CD8-positive, alpha-beta memory T cell (primary cell): Measurements from ENCODE around the gene PAOX. TPM values are rescaled to one million over a fixed set of nuclear protein-coding genes. Genes with fewer than 3 reads are reported as not detected.

Experiments
- CTCF ChIA-PET: fragments of 350-600 bp; sonication (Branson Sonifier 250); formaldehyde crosslinking; loops from one replicate; lab custom pipeline; 2021; ENCODE audit warnings: antibody characterized with exemption; lab: Charles Lee
- POLR2A ChIA-PET: fragments of 350-600 bp; sonication (Branson Sonifier 250); formaldehyde crosslinking; loops from one replicate; lab custom pipeline; 2021; ENCODE audit warnings: antibody characterized with exemption; lab: Charles Lee
- DNase-seq, 5 donors: peaks; one replicate each; pipeline versions ENCODE4 v3.0.0 to v3.0.0-alpha.2; 2020 to 2022; ENCODE audit warnings: mixed read lengths in 1 of 5
- H3K27ac ChIP-seq: one replicate; pipeline ENCODE4 v1.7.0; 2013; ENCODE audit warnings: low read depth, mild to moderate bottlenecking, low read length, moderate library complexity
- H3K27me3 ChIP-seq: 2 replicates; pipeline ENCODE4 v1.7.0; 2013; ENCODE audit warnings: low read length, mild to moderate bottlenecking; ENCODE audit not compliant: insufficient read depth, poor library complexity, severe bottlenecking
- H3K36me3 ChIP-seq: 2 replicates; pipeline ENCODE4 v1.7.0; 2013; ENCODE audit warnings: mild to moderate bottlenecking, low read length, moderate library complexity; ENCODE audit not compliant: insufficient read depth
- H3K4me1 ChIP-seq: 2 replicates; pipeline ENCODE4 v1.7.0; 2013; ENCODE audit warnings: mild to moderate bottlenecking, low read length, moderate library complexity; ENCODE audit not compliant: insufficient read depth
- H3K4me3 ChIP-seq: 2 replicates; pipeline ENCODE4 v1.7.0; 2013; ENCODE audit warnings: mild to moderate bottlenecking, low read length
- H3K9me3 ChIP-seq: 2 replicates; pipeline ENCODE4 v1.7.0; 2013; ENCODE audit warnings: mild to moderate bottlenecking, low read length
- H3K27ac Mint-ChIP-seq, 8 donors: one replicate each; pipeline ENCODE4 v1.8.0; 2020 to 2021; ENCODE audit warnings: mixed read lengths in 8 of 8, mild to moderate bottlenecking in 6 of 8, inconsistent platforms in 3 of 8, moderate library complexity in 3 of 8
- H3K27me3 Mint-ChIP-seq, 2 donors: one replicate each; pipeline ENCODE4 v1.8.0; 2020 to 2021; ENCODE audit warnings: mixed read lengths in 2 of 2, mild to moderate bottlenecking in 1 of 2, moderate library complexity in 1 of 2
- H3K36me3 Mint-ChIP-seq, 3 donors: one replicate each; pipeline ENCODE4 v1.8.0; 2020 to 2021; ENCODE audit warnings: mixed read lengths in 3 of 3, inconsistent platforms in 1 of 3, mild to moderate bottlenecking in 1 of 3
- H3K4me1 Mint-ChIP-seq, 3 donors: one replicate each; pipeline ENCODE4 v1.8.0; 2020 to 2021; ENCODE audit warnings: mixed read lengths in 3 of 3, inconsistent platforms in 1 of 3, mild to moderate bottlenecking in 1 of 3
- H3K4me3 Mint-ChIP-seq, 7 donors: one replicate each; pipeline ENCODE4 v1.8.0; 2020 to 2021; ENCODE audit warnings: mixed read lengths in 7 of 7, mild to moderate bottlenecking in 6 of 7, moderate library complexity in 4 of 7, inconsistent platforms in 2 of 7
- H3K9me3 Mint-ChIP-seq, 5 donors: one replicate each; pipeline ENCODE4 v1.8.0; 2020 to 2022; ENCODE audit warnings: mixed read lengths in 5 of 5, mild to moderate bottlenecking in 3 of 5, moderate library complexity in 2 of 5, inconsistent platforms in 1 of 5
- polyA plus RNA-seq: library from polyadenylated mRNA; unstranded; fragments of 300-500 nt; fragmentation: Illumina TruSeq; gene quantifications from one replicate; pipeline ENCODE4 v1.2.3, GENCODE V29; 2021
- total RNA-seq, 2 experiments: library from RNA; stranded (reverse); gene quantifications; one replicate each; pipeline ENCODE4 v1.2.3, GENCODE V29; 2021

The PAOX gene
- total and polyA plus RNA-seq, 3 experiments from 2014 or later: 6.4 to 16.8 (median 6.7) TPM

DNA sequence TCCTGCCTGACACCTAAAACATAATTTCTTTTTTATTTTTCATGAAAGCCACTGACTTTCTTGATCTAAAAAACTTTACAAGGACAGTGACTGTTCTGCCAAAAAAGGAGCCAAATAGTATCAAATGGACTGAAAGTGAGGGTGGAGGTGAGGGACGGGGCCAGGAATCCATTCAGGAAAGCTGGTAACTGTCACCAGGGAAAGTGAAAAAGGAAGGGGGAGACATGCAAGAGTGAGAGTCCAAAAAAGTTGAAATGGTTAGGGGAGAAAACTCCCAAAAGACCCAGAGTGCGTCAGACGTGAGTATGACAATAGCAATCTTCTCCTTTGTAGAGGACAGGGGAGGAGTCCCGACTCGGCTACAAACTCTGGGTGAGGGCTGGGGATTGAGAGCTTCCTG lies 34.8 kb upstream of the PAOX start:
- no peaks in the 10 kb centered on the region for H3K9me3 ChIP-seq
- H3K27ac Mint-ChIP-seq: peak overlapping the region in 1 of 8 donors; percentile 45
- H3K4me3 Mint-ChIP-seq: peak overlapping the region in 1 of 7 donors; percentile 27
- POLR2A ChIA-PET: no interaction called here
- peaks cover 6% of the 10 kb centered on the region for H3K27me3 ChIP-seq
- no peaks in the 10 kb centered on the region for H3K36me3 ChIP-seq
- H3K27ac ChIP-seq: no peak overlapping the region
- H3K36me3 Mint-ChIP-seq: peaks cover 0 to 1% (median 0%) of the 10 kb centered on the region in 3 donors
- H3K27me3 Mint-ChIP-seq: peaks cover 20 to 37% of the 10 kb centered on the region in 2 donors
- DNase-seq: no peak
- CTCF ChIA-PET: interaction anchor here (1.7 kb wide), 1 partner anchor 14 kb away, joined by 5 read pairs; no protein-coding TSS in a partner anchor
- no peaks in the 10 kb centered on the region for H3K9me3 Mint-ChIP-seq
- H3K4me1 Mint-ChIP-seq: no peaks in the 10 kb centered on the region
- H3K4me1 ChIP-seq: no peaks in the 10 kb centered on the region
- H3K4me3 ChIP-seq: no peak overlapping the region

GRCh38 chr10:133346413-133346812 lies 32.6 kb upstream of the PAOX start:
- Histone ChIP-seq H3K27ac (no peak overlapping the region), H3K4me3 (no peak overlapping the region), H3K9me3 (no peaks in the 10 kb centered on the region), H3K4me1 (no peaks in the 10 kb centered on the region), H3K27me3 (peaks cover 6% of the 10 kb centered on the region), H3K36me3 (no peaks in the 10 kb centered on the region)
- Mint-ChIP-seq H3K27ac (no peak overlapping the region), H3K27me3 (peaks cover 20 to 39% of the 10 kb centered on the region in 2 donors), H3K4me3 (no peak overlapping the region), H3K36me3 (peaks cover 0 to 1% (median 0%) of the 10 kb centered on the region in 3 donors), H3K9me3 (no peaks in the 10 kb centered on the region), H3K4me1 (no peaks in the 10 kb centered on the region)
- CTCF ChIA-PET: no interaction called here
- DNase-seq: no peak
- POLR2A ChIA-PET: no interaction called here

GRCh38 chr10:133347710-133348517 lies 31.1 kb upstream of the PAOX start:
- no peak overlapping the region for H3K27ac ChIP-seq
- peaks cover 6% of the 10 kb centered on the region for H3K27me3 ChIP-seq
- Mint-ChIP-seq H3K4me3 (no peak overlapping the region), H3K9me3 (no peaks in the 10 kb centered on the region), H3K36me3 (no peaks in the 10 kb centered on the region), H3K27ac (peak overlapping the region in 1 of 8 donors; percentile 68), H3K27me3 (peaks cover 19 to 32% of the 10 kb centered on the region in 2 donors), H3K4me1 (no peaks in the 10 kb centered on the region)
- ChIA-PET CTCF (no interaction called here), POLR2A (no interaction called here)
- no peak for DNase-seq
- no peaks in the 10 kb centered on the region for H3K36me3 ChIP-seq
- H3K4me1 ChIP-seq: no peaks in the 10 kb centered on the region
- no peak overlapping the region for H3K4me3 ChIP-seq
- H3K9me3 ChIP-seq: no peaks in the 10 kb centered on the region

DNA sequence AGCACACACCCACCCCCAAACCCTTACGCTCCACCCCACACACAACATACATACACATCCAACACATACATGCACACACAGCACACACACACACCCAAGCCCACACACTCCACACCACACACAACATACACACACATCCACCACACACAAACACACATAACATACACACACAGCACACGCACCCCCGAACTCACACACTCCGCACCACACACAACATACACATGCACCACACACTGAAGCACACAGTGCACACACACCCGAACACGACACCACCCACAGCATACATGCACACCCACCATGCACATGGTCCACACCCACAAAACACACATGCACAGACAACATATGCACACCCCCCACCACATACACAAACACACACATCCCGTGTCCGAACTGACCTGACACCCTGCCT lies 29.9 kb upstream of the PAOX start:
- Histone ChIP-seq H3K4me1 (no peaks in the 10 kb centered on the region), H3K27ac (no peak overlapping the region), H3K36me3 (no peaks in the 10 kb centered on the region), H3K27me3 (no peaks in the 10 kb centered on the region), H3K9me3 (no peaks in the 10 kb centered on the region), H3K4me3 (no peak overlapping the region)
- CTCF ChIA-PET: no interaction called here
- POLR2A ChIA-PET: interaction anchor here (0.7 kb wide), 1 partner anchor 24 kb away, joined by 4 read pairs; no protein-coding TSS in a partner anchor
- H3K27me3 Mint-ChIP-seq: peaks cover 18 to 23% of the 10 kb centered on the region in 2 donors
- no peaks in the 10 kb centered on the region for H3K36me3 Mint-ChIP-seq
- H3K4me1 Mint-ChIP-seq: no peaks in the 10 kb centered on the region
- H3K4me3 Mint-ChIP-seq: peak overlapping the region in 1 of 7 donors; percentile 5
- H3K9me3 Mint-ChIP-seq: no peaks in the 10 kb centered on the region
- no peak for DNase-seq
- no peak overlapping the region for H3K27ac Mint-ChIP-seq

DNA sequence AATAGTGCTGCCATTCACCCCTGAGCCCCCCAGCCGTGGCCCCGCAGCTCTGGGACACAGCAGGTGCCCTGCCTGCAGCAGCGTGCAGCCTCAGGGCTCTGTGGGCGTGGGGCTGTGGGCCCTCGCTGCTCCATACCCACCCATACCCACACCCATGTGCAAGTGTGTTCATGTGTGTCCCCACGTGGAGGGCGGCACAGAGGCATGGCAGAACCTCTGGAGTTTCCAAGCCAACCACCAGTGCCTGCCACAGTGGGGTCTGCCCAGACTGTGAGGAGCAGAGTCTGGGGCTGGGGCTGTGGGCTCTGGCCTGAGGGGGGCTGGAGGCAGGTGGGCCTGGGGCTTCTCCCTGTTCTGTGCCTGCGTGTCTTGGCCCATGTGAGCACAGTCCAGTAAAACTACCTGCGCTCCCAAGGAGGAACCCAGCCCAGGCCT lies 29.5 kb upstream of the PAOX start:
- H3K27ac Mint-ChIP-seq: no peak overlapping the region
- Histone ChIP-seq H3K4me1 (no peaks in the 10 kb centered on the region), H3K9me3 (no peaks in the 10 kb centered on the region), H3K27ac (no peak overlapping the region), H3K36me3 (no peaks in the 10 kb centered on the region), H3K4me3 (no peak overlapping the region), H3K27me3 (no peaks in the 10 kb centered on the region)
- ChIA-PET CTCF (no interaction called here), POLR2A (interaction anchor here (0.7 kb wide), 1 partner anchor 25 kb away, joined by 4 read pairs; no protein-coding TSS in a partner anchor)
- no peaks in the 10 kb centered on the region for H3K4me1 Mint-ChIP-seq
- no peak for DNase-seq
- no peak overlapping the region for H3K4me3 Mint-ChIP-seq
- H3K27me3 Mint-ChIP-seq: peaks cover 18 to 20% of the 10 kb centered on the region in 2 donors
- H3K36me3 Mint-ChIP-seq: no peaks in the 10 kb centered on the region
- no peaks in the 10 kb centered on the region for H3K9me3 Mint-ChIP-seq

- Histone ChIP-seq H3K27ac (no peak overlapping the region), H3K36me3 (no peaks in the 10 kb centered on the region), H3K4me1 (no peaks in the 10 kb centered on the region), H3K4me3 (no peak overlapping the region), H3K9me3 (no peaks in the 10 kb centered on the region), H3K27me3 (no peaks in the 10 kb centered on the region)
- no peaks in the 10 kb centered on the region for H3K9me3 Mint-ChIP-seq
- peaks cover 12 to 14% of the 10 kb centered on the region in 2 donors for H3K27me3 Mint-ChIP-seq
- H3K4me1 Mint-ChIP-seq: no peaks in the 10 kb centered on the region
- H3K36me3 Mint-ChIP-seq: no peaks in the 10 kb centered on the region
- CTCF ChIA-PET: interaction anchor here (1.1 kb wide), 1 partner anchor 21 kb away, joined by 3 read pairs; no protein-coding TSS in a partner anchor
- no peak overlapping the region for H3K27ac Mint-ChIP-seq
- DNase-seq: no peak
- POLR2A ChIA-PET: no interaction called here
- no peak overlapping the region for H3K4me3 Mint-ChIP-seq
Measured at GRCh38 chr10:133350283-133350949, 28.6 kb upstream of the PAOX start.

- Mint-ChIP-seq H3K4me1 (peaks cover 0 to under 1% (median 0%) of the 10 kb centered on the region in 3 donors), H3K27ac (no peak overlapping the region), H3K4me3 (no peak overlapping the region), H3K27me3 (peaks cover 7 to 9% of the 10 kb centered on the region in 2 donors), H3K9me3 (no peaks in the 10 kb centered on the region), H3K36me3 (no peaks in the 10 kb centered on the region)
- ChIA-PET POLR2A (no interaction called here), CTCF (interaction anchor here (1.1 kb wide), 1 partner anchor 22 kb away, joined by 3 read pairs; no protein-coding TSS in a partner anchor)
- no peaks in the 10 kb centered on the region for H3K27me3 ChIP-seq
- no peaks in the 10 kb centered on the region for H3K36me3 ChIP-seq
- DNase-seq: no peak
- no peaks in the 10 kb centered on the region for H3K9me3 ChIP-seq
- H3K4me1 ChIP-seq: no peaks in the 10 kb centered on the region
- no peak overlapping the region for H3K4me3 ChIP-seq
- no peak overlapping the region for H3K27ac ChIP-seq
Measured at GRCh38 chr10:133350950-133351329, 28.1 kb upstream of the PAOX start.
